ENCODE measurements around the gene UBP1.

The UBP1 gene

DNA sequence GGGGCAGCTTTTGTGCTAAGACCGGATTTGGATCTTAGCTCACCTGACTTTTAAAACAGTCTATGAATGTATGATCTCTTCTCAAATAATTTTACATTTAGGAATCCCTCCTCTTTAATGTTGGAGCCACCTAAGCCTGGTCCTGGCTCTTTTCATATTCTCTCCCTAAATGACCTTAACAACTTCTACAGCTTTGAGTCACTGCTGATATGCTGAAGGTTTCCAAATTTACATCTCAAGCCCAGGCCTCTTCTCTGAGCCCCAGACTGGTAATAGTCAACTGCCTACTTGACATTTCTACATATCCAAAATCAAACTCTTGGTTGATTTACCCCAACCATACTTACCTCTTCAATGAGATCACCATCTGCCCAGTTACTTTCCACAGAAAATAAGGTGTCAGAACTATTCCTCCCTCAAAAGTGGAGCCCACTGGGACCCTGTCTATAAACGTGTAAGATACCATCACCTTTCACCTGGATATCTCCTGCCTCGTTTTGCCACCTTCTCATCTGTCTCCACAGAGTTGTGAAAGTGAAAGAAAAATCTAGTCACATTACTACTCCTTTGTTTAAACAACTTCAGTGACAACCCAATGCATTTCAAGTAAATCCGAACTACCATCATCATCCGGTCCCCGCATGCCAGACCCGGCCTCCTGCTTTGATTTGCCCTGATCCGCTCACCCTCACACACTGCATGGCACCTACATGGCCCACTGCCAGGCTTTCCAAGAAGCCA is 48.8 kb downstream of the UBP1 start:
- no peak overlapping the region for H3K9ac ChIP-seq (ENCODE audit: low read depth, low read length)
- no peaks in the 10 kb centered on the region for H3K4me1 ChIP-seq (ENCODE audit: insufficient read depth, low read length)
- peaks cover 33% of the 10 kb centered on the region for H3K36me3 ChIP-seq (ENCODE audit: insufficient read depth, low read length)
- no peaks in the 10 kb centered on the region for H3K9me3 ChIP-seq (ENCODE audit: control insufficient read depth, insufficient read depth, low read length)

DNA sequence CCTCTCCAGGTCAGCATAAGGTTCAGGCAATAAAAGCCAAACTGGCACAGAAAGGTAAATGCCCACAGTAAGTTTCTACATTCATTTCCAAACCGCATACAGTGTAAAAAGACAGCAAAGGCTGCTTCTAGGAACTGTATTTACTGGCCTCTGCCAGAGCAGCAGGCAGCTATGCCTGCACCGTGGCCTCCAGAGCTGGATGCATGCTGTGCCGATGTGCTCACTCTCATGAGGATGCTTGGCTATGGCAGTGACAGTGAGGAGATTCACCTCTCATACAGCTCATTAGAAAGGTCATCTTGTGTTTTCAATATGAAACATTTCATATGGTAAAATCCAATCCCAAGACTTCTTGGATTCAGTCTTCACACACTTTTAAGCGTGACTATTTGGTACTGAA is 50.3 kb downstream of the UBP1 start:
- Histone ChIP-seq H3K9ac (ENCODE audit: low read depth, low read length) (no peak overlapping the region), H3K36me3 (ENCODE audit: insufficient read depth, low read length) (peaks cover 43% of the 10 kb centered on the region), H3K4me1 (ENCODE audit: insufficient read depth, low read length) (no peaks in the 10 kb centered on the region), H3K9me3 (ENCODE audit: control insufficient read depth, insufficient read depth, low read length) (no peaks in the 10 kb centered on the region)

DNA sequence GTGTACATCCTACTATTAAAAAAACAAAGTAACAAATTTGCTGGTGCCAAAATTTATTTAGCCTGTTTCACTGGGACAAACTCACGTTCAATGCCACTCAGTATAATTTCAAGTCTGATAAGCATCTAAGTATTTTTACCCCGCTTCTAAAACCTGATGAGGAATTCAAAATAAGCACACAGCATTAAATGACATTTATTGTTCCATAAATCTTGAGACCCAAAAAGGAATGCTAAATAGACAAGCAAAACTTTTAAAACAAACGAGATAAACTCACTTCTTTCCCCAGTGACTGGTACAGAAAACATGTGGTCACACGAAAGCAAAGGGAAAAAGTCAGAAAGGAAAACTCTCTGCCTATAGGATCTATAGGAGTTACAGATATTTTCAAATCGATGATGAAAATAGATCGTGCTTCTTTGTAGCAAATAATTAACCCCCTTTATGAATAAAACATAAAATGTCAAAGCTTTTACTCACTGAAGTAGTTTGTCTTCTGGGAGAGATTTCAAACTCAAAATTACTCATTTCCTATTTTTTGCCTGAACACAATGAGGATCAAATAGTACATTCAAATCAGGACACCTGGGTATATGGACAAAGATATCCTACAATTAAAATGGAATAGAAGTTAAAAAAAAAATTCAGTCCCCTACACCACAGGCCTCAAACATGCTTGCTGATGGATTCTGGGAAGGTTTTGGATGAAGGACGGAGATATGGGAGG is 51.7 kb downstream of the UBP1 start:
- H3K36me3 ChIP-seq (ENCODE audit: insufficient read depth, low read length) = peaks cover 44% of the 10 kb centered on the region

DNA sequence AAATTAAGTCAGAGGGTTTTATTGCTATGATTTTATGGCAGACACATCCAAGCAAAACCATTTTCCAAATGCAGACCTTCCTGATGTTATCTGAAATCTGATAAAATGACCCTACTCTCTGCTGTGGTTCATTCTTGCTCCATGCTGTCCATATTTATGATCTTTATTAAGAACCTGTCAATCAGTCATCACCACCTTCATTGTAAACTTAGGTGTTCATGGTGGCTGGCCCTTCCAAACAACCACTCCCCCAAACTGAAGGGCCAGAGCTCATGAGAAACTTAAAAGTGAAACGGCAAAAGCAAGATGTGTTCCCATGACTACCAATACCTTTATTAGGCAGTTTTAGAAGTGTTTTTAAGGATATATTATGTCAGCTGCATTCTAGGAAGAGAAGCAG is 53.6 kb downstream of the UBP1 start:
- Histone ChIP-seq H3K4me1 (ENCODE audit: insufficient read depth, low read length) (no peaks in the 10 kb centered on the region), H3K9ac (ENCODE audit: low read depth, low read length) (no peak overlapping the region), H3K9me3 (ENCODE audit: control insufficient read depth, insufficient read depth, low read length) (no peaks in the 10 kb centered on the region), H3K36me3 (ENCODE audit: insufficient read depth, low read length) (peaks cover 36% of the 10 kb centered on the region)

More for the DNA sequence above, 51.7 kb downstream of the UBP1 start:
- H3K4me1 ChIP-seq (ENCODE audit: insufficient read depth, low read length) = no peaks in the 10 kb centered on the region
- no peaks in the 10 kb centered on the region for H3K9me3 ChIP-seq (ENCODE audit: control insufficient read depth, insufficient read depth, low read length)
- H3K9ac ChIP-seq (ENCODE audit: low read depth, low read length) = no peak overlapping the region

DNA sequence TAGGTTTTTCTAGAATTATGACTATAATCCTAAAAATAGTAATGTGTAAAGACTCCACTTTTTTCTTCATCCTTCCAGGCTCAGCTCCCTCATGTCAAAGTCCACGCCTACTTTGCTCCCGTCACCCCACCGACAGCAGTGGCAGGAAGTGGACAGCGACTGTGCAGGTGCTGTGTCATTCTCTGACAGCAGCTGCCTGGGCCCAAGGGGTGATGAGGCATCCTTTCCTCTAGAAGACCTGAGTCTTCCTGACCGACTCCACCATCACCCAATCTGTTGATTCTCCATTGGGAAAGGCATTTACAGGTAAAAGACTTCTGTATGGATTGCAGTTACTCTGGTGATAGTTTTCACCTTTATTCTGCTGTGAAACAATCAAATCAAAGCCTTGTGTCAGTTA is 54.8 kb downstream of the UBP1 start:
- Histone ChIP-seq H3K4me1 (ENCODE audit: insufficient read depth, low read length) (no peaks in the 10 kb centered on the region), H3K9ac (ENCODE audit: low read depth, low read length) (no peak overlapping the region), H3K36me3 (ENCODE audit: insufficient read depth, low read length) (peaks cover 32% of the 10 kb centered on the region), H3K9me3 (ENCODE audit: control insufficient read depth, insufficient read depth, low read length) (no peaks in the 10 kb centered on the region)

DNA sequence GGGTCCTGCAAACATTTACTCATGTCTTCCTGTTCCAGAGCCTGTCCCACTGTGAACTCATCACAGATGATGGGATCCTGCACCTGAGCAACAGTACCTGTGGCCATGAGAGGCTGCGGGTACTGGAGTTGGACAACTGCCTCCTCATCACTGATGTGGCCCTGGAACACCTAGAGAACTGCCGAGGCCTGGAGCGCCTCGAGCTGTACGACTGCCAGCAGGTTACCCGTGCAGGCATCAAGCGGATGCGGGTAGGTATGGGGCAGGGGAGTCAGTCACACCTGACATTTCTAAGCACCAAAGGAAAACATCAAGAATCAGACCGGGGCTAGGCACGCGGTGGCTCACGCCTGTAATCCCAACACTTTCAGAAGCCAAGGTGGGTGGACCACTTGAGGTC is 56.3 kb downstream of the UBP1 start:
- H3K9me3 ChIP-seq (ENCODE audit: control insufficient read depth, insufficient read depth, low read length) = no peaks in the 10 kb centered on the region
- H3K9ac ChIP-seq (ENCODE audit: low read depth, low read length) = no peak overlapping the region
- no peaks in the 10 kb centered on the region for H3K4me1 ChIP-seq (ENCODE audit: insufficient read depth, low read length)
- peaks cover 24% of the 10 kb centered on the region for H3K36me3 ChIP-seq (ENCODE audit: insufficient read depth, low read length)

DNA sequence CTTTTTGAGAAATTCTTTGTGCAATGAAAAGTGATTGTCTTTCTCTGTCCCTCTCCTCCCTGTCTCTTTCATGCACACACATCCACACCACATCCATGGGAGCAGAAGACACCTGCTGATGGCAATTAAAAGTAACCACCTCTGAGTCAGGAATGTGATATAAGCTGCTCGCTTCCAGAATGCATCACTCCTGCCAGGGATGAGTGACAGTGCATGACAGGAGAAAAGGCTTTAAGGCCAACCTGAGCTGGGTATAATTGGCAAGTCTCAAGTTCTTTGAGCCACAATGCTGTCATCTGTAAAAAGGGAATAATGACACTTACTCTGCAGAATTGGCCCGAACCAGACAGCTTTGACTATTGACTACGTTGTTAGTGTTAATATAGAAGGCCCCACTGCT is 59.6 kb downstream of the UBP1 start:
- Histone ChIP-seq H3K9ac (ENCODE audit: low read depth, low read length) (no peak overlapping the region), H3K9me3 (ENCODE audit: control insufficient read depth, insufficient read depth, low read length) (no peaks in the 10 kb centered on the region), H3K4me1 (ENCODE audit: insufficient read depth, low read length) (no peaks in the 10 kb centered on the region), H3K36me3 (ENCODE audit: insufficient read depth, low read length) (peaks cover 9% of the 10 kb centered on the region)

DNA sequence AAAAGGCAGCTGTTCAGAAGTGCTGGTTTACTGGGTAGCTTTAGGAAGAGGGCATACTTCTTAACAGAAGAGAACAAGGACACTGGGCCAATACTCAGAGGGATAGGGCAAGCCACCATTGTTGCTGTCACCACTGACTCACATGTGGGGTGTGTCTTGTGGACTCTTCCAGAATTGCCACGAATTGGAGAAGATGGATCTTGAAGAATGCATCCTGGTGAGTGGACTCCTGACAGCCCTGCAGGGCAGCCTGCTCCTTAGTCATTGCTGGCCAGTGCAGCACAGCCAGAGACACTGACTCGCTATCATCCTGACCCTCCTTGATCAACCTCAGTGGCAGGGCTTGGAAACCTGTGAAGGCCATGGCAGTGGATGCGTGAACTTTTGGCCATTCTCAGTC is 62.3 kb downstream of the UBP1 start:
- H3K9ac ChIP-seq (ENCODE audit: low read depth, low read length) = no peak overlapping the region
- peaks cover 3% of the 10 kb centered on the region; the same call in 1 of the 2 replicates for H3K36me3 ChIP-seq (ENCODE audit: insufficient read depth, low read length)
- H3K9me3 ChIP-seq (ENCODE audit: control insufficient read depth, insufficient read depth, low read length) = no peaks in the 10 kb centered on the region
- no peaks in the 10 kb centered on the region for H3K4me1 ChIP-seq (ENCODE audit: insufficient read depth, low read length)

DNA sequence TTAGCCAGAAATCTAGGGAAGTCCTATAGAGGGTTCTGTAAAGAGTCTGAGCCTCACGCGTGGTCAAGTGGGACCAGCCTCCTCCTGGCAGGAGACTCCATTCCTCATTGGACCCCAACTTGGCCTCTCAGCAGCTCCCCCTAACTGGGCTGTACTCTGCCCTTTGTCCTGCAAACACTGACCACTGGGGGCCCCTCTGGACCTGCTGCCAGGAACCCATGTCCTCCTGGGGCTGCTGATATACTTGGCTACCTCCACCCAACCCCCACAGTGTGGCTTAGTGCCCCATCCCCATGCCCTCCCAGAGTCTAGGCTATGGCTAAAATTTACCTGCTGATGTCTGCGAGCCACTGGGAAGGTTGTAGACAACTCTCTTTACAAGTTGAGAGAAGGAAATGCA is 62.7 kb downstream of the UBP1 start:
- H3K4me1 ChIP-seq (ENCODE audit: insufficient read depth, low read length) = peaks cover under 1% of the 10 kb centered on the region; the same call in 1 of the 2 replicates
- no peak overlapping the region for H3K9ac ChIP-seq (ENCODE audit: low read depth, low read length)
- no peaks in the 10 kb centered on the region for H3K9me3 ChIP-seq (ENCODE audit: control insufficient read depth, insufficient read depth, low read length)
- H3K36me3 ChIP-seq (ENCODE audit: insufficient read depth, low read length) = peaks cover 3% of the 10 kb centered on the region; the same call in 1 of the 2 replicates

DNA sequence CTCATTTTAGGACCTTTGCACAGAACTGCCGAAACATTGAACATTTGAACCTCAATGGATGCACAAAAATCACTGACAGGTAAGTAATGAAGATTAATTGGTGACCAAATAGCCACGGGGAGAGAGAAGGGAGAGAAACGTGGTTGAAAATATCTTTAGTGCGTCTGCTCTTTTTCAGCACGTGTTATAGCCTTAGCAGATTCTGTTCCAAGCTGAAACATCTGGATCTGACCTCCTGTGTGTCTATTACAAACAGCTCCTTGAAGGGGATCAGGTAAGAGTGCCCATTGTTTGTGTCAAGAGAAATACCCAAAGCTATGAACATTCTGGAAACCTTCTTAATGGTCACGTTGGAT is 67.1 kb downstream of the UBP1 start:
- Histone ChIP-seq H3K4me1 (ENCODE audit: insufficient read depth, low read length) (peaks cover 5% of the 10 kb centered on the region; the same call in 1 of the 2 replicates), H3K36me3 (ENCODE audit: insufficient read depth, low read length) (peaks cover 3% of the 10 kb centered on the region; the same call in 1 of the 2 replicates), H3K9me3 (ENCODE audit: control insufficient read depth, insufficient read depth, low read length) (no peaks in the 10 kb centered on the region; the same call in 1 of the 2 replicates), H3K9ac (ENCODE audit: low read depth, low read length) (no peak overlapping the region)

DNA sequence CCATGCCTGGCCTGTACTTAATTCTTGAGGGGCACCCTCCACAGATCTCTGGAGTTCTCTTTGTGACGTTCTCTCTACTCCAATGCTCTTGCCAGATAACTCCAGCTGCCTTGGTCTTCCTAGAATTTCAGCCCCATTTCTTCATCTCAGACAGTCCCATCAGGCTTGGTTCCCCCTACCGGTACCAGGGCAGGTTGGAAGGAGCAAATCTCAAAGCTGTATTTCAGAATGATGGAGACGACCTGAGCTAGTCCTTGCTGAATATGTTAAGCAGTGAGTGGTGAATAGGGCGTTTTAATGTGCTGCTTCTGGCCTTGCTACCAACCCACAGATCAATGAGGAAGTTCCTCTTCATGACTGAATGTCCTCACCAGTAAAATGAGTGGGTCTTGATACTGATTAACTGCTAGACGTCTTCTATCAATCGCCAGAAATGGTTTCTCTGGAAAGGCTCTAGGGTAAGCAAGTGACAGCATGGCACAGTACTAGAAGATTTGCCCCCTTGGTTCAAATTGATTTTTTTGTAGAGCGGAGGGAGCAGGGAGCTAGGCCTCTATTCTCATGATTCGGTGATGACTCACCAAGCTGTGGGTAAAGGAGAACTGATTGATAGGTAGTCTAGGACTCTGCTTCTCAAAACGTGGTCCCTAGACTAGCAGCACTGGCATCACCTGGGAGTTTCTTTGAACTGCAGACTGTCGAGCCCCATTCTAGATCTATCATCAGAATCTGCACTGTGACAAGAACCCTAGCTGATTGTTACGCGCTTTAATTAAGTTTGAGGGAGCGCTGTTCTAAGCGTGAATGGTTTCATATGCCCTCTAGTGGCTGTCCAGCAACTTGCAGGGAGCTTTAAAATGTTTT is 67.8 kb downstream of the UBP1 start:
- H3K36me3 ChIP-seq (ENCODE audit: insufficient read depth, low read length) = peaks cover 3% of the 10 kb centered on the region; the same call in 1 of the 2 replicates
- H3K9me3 ChIP-seq (ENCODE audit: control insufficient read depth, insufficient read depth, low read length) = no peaks in the 10 kb centered on the region; the same call in 1 of the 2 replicates
- peaks cover 5% of the 10 kb centered on the region; the same call in 1 of the 2 replicates for H3K4me1 ChIP-seq (ENCODE audit: insufficient read depth, low read length)
- H3K9ac ChIP-seq (ENCODE audit: low read depth, low read length) = no peak overlapping the region

DNA sequence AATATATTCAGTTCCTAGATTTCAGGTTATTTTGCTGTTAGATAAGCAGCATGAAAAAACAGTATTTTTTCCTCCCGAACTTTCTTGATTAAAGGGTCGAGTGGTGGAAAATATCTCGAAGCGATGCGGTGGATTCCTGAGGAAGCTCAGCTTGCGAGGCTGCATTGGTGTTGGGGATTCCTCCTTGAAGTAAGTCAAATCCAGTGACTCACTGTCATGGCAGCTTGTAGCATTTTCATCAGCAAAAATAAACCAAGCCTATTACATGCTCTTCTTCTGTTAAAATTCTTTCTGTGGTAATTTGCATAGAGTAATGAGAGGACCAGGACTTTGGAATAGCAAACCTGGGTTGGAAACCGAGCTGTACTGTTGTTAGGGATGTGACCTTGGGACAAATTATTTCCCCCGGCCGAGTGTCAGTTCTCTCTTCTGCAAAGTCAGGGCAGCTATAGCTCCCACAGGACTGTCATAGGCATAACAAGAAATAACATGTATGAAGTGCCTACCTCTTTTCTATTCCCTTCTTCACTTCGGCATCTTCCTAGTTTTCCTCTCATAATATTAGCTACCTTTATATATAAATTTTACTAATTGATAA is 75.6 kb downstream of the UBP1 start:
- Histone ChIP-seq H3K4me1 (ENCODE audit: insufficient read depth, low read length) (peaks cover 11% of the 10 kb centered on the region), H3K36me3 (ENCODE audit: insufficient read depth, low read length) (no peaks in the 10 kb centered on the region), H3K9ac (ENCODE audit: low read depth, low read length) (no peak overlapping the region), H3K9me3 (ENCODE audit: control insufficient read depth, insufficient read depth, low read length) (no peaks in the 10 kb centered on the region)

DNA sequence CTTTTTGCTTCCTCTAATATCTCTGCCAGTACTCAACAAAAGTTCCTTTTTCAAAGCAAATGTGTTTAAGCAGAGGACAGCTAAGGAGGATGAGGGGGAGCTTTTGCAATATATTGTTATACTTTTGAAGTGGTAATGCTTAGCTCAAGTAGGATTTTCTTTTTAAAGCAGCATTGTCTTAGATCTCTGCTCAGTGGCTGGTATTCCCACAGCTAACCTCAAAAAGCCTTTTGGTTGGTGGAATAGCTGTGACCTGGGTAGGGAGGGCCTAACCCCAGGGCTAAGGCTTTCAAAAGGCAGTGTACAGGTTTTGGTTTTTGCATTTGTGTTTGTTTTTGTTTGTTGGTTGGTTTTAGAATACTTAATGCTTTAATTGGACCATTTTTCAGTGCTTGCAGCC is 76.1 kb downstream of the UBP1 start:
- Histone ChIP-seq H3K4me1 (ENCODE audit: insufficient read depth, low read length) (peaks cover 11% of the 10 kb centered on the region), H3K36me3 (ENCODE audit: insufficient read depth, low read length) (no peaks in the 10 kb centered on the region), H3K9ac (ENCODE audit: low read depth, low read length) (no peak overlapping the region), H3K9me3 (ENCODE audit: control insufficient read depth, insufficient read depth, low read length) (no peaks in the 10 kb centered on the region)
